Measurements from ENCODE around the gene ZBED5.

Gene ZBED5

DNA sequence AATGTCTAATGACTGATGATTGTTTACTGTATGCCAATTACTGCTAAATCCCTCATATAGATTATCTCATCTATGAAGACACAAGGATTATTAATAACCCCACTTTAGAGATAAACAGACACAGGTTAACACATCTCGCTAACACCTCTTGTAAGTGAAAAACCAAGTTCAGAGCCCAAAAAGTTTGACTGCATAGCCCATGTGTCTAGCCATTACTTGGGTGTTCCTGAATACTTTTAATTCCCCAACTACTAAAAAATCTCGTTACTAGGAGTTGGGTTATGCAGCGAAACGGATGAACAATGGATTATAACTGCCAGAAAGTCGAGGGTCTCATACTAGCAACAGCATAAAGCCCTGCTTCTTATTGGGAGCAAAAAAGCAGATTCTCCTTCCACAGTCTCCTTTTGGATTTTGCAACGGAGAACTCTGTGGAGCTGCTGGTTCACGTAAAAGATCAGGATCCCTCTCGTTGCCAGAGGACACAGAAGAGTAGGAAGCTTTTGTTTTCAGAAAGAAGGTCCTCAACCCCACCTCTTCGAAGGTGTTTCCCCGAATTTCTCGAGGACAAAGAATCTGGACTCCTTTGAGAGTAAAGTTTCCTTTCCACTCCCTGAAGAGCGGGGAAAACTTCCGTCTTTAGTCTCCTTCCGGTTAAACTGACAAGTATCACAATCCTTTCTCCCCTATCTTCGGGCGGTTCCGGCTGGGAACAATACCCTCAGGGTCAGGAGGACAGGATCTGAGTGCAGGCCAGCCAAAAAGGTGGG, 979 bp downstream of the ZBED5 start:
- TF ChIP-seq, protein P1, sequence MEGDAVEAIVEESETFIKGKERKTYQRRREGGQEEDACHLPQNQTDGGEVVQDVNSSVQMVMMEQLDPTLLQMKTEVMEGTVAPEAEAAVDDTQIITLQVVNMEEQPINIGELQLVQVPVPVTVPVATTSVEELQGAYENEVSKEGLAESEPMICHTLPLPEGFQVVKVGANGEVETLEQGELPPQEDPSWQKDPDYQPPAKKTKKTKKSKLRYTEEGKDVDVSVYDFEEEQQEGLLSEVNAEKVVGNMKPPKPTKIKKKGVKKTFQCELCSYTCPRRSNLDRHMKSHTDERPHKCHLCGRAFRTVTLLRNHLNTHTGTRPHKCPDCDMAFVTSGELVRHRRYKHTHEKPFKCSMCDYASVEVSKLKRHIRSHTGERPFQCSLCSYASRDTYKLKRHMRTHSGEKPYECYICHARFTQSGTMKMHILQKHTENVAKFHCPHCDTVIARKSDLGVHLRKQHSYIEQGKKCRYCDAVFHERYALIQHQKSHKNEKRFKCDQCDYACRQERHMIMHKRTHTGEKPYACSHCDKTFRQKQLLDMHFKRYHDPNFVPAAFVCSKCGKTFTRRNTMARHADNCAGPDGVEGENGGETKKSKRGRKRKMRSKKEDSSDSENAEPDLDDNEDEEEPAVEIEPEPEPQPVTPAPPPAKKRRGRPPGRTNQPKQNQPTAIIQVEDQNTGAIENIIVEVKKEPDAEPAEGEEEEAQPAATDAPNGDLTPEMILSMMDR (IDR thresholded peaks at IDR 0.05; ENCODE audit: low read depth, low read length, missing control alignments): no peak
- no peak for DNase-seq (ENCODE audit: extremely low read depth, low read depth)
- H3K4me3 ChIP-seq (replicated peaks; ENCODE audit: low read depth, low read length): peak overlapping the region; percentile 67

GRCh38 chr11:10855295-10855694, 2.6 kb downstream of the ZBED5 start:
- no peak for DNase-seq (ENCODE audit: extremely low read depth, low read depth)
- no peak overlapping the region for H3K4me3 ChIP-seq (replicated peaks; ENCODE audit: low read depth, low read length)
- TF ChIP-seq, protein P1 (IDR thresholded peaks at IDR 0.05; ENCODE audit: low read depth, low read length, missing control alignments): no peak

DNA sequence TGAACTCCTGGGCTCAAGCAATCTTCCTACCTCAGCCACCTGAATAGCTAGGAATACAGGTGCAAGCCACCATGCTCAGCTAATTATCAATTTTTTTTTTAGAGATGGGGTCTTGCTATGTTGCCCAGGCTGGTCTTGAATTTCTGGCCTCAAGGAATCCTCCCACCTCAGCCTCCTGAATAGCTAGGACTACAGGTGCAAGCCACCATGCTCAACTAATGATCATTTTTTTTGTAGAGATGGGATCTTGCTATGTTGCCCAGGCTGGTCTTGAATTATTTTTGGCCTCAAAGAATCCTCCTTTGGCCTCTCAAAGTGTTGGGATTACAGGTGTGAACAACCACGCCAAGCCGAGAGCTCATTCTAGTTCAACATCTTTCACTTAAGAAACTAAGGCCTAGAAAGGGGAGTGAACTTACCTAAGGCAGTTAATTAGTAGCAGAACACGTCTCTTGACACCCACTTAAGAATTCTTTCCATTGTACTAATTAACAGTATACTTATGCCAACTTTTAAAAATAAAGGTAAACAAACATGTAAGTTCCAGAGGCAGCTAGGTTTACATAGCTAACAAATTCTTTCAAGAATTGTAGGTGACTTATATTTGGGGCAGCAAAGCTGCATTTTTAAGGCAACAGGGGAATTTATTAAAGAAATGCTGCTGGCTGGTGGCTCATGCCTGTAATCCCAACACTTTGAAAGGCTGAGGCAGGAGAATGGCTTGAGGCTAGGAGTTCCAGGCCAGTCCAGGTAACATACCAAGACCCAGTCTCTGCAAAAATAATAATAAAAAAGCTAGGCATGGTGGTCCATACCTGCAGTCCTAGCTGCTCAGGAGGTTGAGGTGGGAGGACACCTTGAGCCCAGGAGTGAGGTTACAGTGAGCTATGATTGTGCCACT, 9.6 kb downstream of the ZBED5 start:
- no peak for DNase-seq (ENCODE audit: extremely low read depth, low read depth)
- TF ChIP-seq, protein P1 (IDR thresholded peaks at IDR 0.05; ENCODE audit: low read depth, low read length, missing control alignments): no peak
- no peak overlapping the region for H3K4me3 ChIP-seq (replicated peaks; ENCODE audit: low read depth, low read length)

GRCh38 chr11:10846660-10847059, 11.2 kb downstream of the ZBED5 start:
- TF ChIP-seq, protein P1 (IDR thresholded peaks at IDR 0.05; ENCODE audit: low read depth, low read length, missing control alignments): no peak
- no peak for DNase-seq (ENCODE audit: extremely low read depth, low read depth)
- H3K4me3 ChIP-seq (replicated peaks; ENCODE audit: low read depth, low read length): no peak overlapping the region

- H3K4me3 ChIP-seq (replicated peaks; ENCODE audit: low read depth, low read length): no peak overlapping the region
- TF ChIP-seq, protein P1 (IDR thresholded peaks at IDR 0.05; ENCODE audit: low read depth, low read length, missing control alignments): no peak
- no peak for DNase-seq (ENCODE audit: extremely low read depth, low read depth)
Measured at GRCh38 chr11:10845589-10845988, 12.3 kb downstream of the ZBED5 start.

GRCh38 chr11:10844796-10845195, 13.1 kb downstream of the ZBED5 start:
- TF ChIP-seq, protein P1 (IDR thresholded peaks at IDR 0.05; ENCODE audit: low read depth, low read length, missing control alignments): no peak
- no peak for DNase-seq (ENCODE audit: extremely low read depth, low read depth)
- H3K4me3 ChIP-seq (replicated peaks; ENCODE audit: low read depth, low read length): no peak overlapping the region

All from HFF-Myc (cell line).